ENCODE results near the gene LMTK3. TPM values are rescaled to one million over a fixed set of nuclear protein-coding genes. Genes with fewer than 3 reads are reported as not detected.

Gene LMTK3
- total and polyA plus RNA-seq, 8 donors = 2.3 to 7.7 (median 3.1) TPM

DNA sequence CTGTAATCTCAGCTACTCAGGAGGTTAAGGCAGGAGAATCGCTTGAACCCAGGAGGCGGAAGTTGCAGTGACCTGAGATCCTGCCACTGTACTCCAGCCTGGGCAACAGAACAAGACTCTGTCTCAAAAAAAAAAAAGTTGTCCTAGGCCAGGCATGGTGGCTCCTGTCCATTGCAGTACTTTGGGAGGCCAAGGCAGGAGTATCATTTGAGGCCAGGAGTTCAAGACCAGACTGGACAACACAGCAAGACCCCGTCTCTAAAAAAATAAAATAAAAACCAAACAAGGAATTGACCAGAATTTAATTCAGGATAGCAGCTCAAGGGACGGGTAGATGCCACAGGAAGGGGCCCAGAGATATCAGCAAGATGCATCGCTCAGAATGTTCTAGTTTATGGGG is 45.2 kb upstream of the LMTK3 start:
- DNase-seq = no peak
- Histone ChIP-seq H3K36me3 (no peaks in the 10 kb centered on the region), H3K27ac (no peak overlapping the region), H3K9me3 (no peaks in the 10 kb centered on the region), H3K27me3 (no peaks in the 10 kb centered on the region), H3K4me3 (no peak overlapping the region), H3K4me1 (no peaks in the 10 kb centered on the region)
- ATAC-seq = no peak
- intact Hi-C loops (cut with DNase I) = no loop called here
- TF ChIP-seq, protein P1, sequence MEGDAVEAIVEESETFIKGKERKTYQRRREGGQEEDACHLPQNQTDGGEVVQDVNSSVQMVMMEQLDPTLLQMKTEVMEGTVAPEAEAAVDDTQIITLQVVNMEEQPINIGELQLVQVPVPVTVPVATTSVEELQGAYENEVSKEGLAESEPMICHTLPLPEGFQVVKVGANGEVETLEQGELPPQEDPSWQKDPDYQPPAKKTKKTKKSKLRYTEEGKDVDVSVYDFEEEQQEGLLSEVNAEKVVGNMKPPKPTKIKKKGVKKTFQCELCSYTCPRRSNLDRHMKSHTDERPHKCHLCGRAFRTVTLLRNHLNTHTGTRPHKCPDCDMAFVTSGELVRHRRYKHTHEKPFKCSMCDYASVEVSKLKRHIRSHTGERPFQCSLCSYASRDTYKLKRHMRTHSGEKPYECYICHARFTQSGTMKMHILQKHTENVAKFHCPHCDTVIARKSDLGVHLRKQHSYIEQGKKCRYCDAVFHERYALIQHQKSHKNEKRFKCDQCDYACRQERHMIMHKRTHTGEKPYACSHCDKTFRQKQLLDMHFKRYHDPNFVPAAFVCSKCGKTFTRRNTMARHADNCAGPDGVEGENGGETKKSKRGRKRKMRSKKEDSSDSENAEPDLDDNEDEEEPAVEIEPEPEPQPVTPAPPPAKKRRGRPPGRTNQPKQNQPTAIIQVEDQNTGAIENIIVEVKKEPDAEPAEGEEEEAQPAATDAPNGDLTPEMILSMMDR (IDR thresholded peaks at IDR 0.05) = no peak
- no peak for FAIRE-seq
- WGBS, 2 donors = 89 to 96% methylated on average over 5 of the region's 5 CpGs

DNA sequence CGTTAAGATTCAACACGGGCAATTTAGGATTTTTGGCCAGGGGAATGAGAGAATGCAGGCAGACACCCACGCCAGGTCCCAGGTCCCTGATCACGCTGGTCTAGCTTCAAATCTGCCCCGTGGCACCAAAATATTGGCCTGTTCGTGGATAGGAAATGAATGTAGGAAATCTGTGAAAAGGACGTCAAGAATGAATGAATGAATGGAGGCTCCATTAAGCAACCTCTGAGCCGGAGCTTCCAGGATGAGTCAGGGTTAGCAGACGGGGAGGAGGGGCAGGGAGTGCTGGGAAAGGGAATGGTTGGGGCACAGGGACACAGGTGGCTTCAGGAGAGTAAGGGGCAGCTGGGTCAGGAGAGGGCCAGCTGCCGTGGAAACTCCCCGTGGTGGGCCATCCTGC is 44.5 kb upstream of the LMTK3 start:
- no peak overlapping the region for H3K27ac ChIP-seq
- ATAC-seq (no peak), FAIRE-seq (no peak)

DNA sequence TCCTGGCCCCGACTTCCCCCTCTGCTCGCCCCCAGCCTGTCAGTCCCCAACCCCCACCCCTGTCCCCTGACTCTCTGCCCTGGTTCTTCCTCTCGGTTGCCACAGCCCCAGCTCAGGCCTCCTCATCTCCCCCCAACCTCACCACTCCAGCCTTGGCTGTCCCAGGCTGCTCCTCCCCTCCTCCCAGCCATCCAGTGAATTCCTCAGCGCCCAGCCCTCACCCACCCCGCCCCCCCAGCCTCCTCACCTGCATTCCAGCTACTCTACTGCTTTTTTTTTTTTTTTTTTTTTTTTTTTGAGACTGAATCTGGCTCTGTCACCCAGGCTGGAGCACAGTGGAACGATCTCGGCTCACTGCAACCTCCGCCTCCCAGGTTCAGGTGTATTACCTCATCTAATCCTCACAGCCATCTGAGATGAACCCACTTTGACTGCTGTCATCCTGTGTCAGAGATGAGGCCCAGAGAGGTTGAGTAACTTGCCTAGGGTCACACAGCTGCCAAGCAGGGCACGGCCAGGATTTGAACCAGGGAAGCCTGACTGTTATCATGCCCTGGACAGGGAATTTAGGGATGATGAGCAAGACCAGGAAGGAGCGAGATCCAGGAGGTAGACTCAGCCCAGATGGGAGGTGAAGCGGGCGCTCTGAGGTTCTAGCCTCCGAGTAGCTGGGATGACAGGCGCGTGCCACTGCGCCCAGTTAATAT is 42.9 kb upstream of the LMTK3 start:
- no peaks in the 10 kb centered on the region for H3K4me1 ChIP-seq
- TF ChIP-seq, protein P1 (IDR thresholded peaks at IDR 0.05) = no peak
- peak overlapping the region in 1 of 4 donors; percentile 44 for H3K27ac ChIP-seq
- no peaks in the 10 kb centered on the region for H3K9me3 ChIP-seq
- 73 to 81% methylated on average over 15 to 16 of the region's 16 CpGs for WGBS, 2 donors
- peak; percentile 7 to 38 (median 26) for ATAC-seq
- no peaks in the 10 kb centered on the region for H3K36me3 ChIP-seq
- H3K27me3 ChIP-seq = no peaks in the 10 kb centered on the region
- DNase-seq = peak in 2 of 6 donors; percentile 18 to 28
- no peak overlapping the region for H3K4me3 ChIP-seq
- intact Hi-C loops (cut with DNase I) = no loop called here
- FAIRE-seq = no peak

More for the DNA sequence above, 44.5 kb upstream of the LMTK3 start:
- 70 to 71% methylated on average over 11 of the region's 11 CpGs for WGBS, 2 donors
- no peaks in the 10 kb centered on the region for H3K27me3 ChIP-seq
- intact Hi-C loops (cut with DNase I) = no loop called here
- H3K4me3 ChIP-seq = no peak overlapping the region
- TF ChIP-seq, protein P1 (IDR thresholded peaks at IDR 0.05) = no peak
- no peaks in the 10 kb centered on the region for H3K4me1 ChIP-seq
- DNase-seq = no peak
- no peaks in the 10 kb centered on the region for H3K9me3 ChIP-seq
- no peaks in the 10 kb centered on the region for H3K36me3 ChIP-seq

DNA sequence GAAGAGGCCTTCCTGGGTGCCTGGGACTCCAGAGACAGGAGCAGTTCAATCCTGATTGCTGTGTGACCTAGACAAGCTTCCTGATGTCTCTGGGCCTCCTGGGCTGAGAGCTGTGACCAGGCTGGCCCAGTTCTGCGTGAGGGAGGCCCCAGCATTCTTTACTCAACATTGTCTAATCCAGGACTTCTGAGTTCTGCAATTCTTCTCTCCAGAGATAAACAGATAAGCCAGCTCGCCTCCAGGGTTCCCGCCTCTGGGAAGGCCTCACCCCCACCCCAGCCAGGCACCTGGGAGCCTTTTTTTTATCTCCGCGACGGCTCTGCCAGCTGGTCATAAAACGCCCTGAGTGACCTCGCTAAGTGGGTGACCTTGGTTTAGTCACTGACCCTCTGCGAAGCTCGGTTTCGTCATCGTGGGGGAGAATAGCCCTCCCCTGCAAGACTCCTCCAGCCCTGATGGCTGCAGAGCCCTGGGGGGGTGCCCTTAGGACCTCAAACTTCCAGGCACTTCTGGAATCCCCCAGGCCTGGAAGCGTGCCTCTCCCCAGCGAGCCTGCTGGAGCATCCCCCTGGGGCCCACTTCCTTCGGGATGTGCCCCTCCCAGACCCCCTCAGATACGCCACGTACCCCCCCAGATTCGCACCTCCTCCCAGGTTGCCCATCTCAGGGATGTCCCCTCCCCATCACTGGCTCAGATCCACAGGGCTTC is 42.2 kb upstream of the LMTK3 start:
- FAIRE-seq = no peak
- peak in 4 of 6 donors; percentile 24 to 57 (median 48) for DNase-seq
- 18 to 25% methylated on average over 15 to 18 of the region's 18 CpGs for WGBS, 2 donors
- intact Hi-C loops (cut with DNase I) = no loop called here
- H3K9me3 ChIP-seq = no peaks in the 10 kb centered on the region
- no peaks in the 10 kb centered on the region for H3K27me3 ChIP-seq
- H3K27ac ChIP-seq = peak overlapping the region in 2 of 4 donors; percentile 44 to 48
- ATAC-seq = peak; percentile 21 to 43 (median 32)
- TF ChIP-seq, protein P1 (IDR thresholded peaks at IDR 0.05) = no peak
- no peak overlapping the region for H3K4me3 ChIP-seq
- no peaks in the 10 kb centered on the region for H3K4me1 ChIP-seq
- no peaks in the 10 kb centered on the region for H3K36me3 ChIP-seq

All from pancreas (tissue), 10 donors.